ENCODE measurements around the gene XRCC4. TPM values are rescaled to one million over a fixed set of nuclear protein-coding genes. Genes with fewer than 3 reads are reported as not detected.

The XRCC4 gene
- total and polyA plus RNA-seq, 11 donors = 3.3 to 50.5 (median 8.0) TPM

GRCh38 chr5:83375049-83375745, 297.9 kb downstream of the XRCC4 start:
- peak in 1 of 4 donors; percentile 4 for ATAC-seq

GRCh38 chr5:83376461-83376860, 299.1 kb downstream of the XRCC4 start:
- DNase-seq = no peak
- Histone ChIP-seq H3K4me1 (peaks cover 0 to 31% (median 0%) of the 10 kb centered on the region in 12 donors), H3K36me3 (no peaks in the 10 kb centered on the region), H3K27ac (peak overlapping the region in 8 of 12 donors; percentile 37 to 80 (median 50)), H3K4me3 (no peak overlapping the region), H3K9me3 (no peaks in the 10 kb centered on the region), H3K27me3 (no peaks in the 10 kb centered on the region)
- 86 to 95% (median 90%) methylated on average over 2 of the region's 2 CpGs for WGBS, 4 donors
- intact Hi-C loops (cut with DNase I) = no loop called here
- TF ChIP-seq CTCF (IDR thresholded peaks at IDR 0.05) (no peak), POLR2A (IDR thresholded peaks at IDR 0.05) (no peak)
- peak in 1 of 4 donors; percentile 23 for ATAC-seq

More at GRCh38 chr5:83375049-83375745, 297.9 kb downstream of the XRCC4 start:
- H3K27me3 ChIP-seq = no peaks in the 10 kb centered on the region
- no peaks in the 10 kb centered on the region for H3K36me3 ChIP-seq
- TF ChIP-seq POLR2A (IDR thresholded peaks at IDR 0.05) (no peak), CTCF (IDR thresholded peaks at IDR 0.05) (no peak)
- intact Hi-C loops (cut with DNase I) = no loop called here
- H3K4me3 ChIP-seq = no peak overlapping the region
- no peaks in the 10 kb centered on the region for H3K9me3 ChIP-seq
- H3K27ac ChIP-seq = peak overlapping the region in 11 of 12 donors; percentile 9 to 80 (median 55)
- WGBS, 4 donors = 67 to 84% (median 75%) methylated on average over 3 of the region's 3 CpGs
- peaks cover 0 to 31% (median 0%) of the 10 kb centered on the region in 12 donors for H3K4me1 ChIP-seq
- DNase-seq = no peak

- no peak for TF ChIP-seq POLR2A (IDR thresholded peaks at IDR 0.05)
- no peak for TF ChIP-seq CTCF (IDR thresholded peaks at IDR 0.05)
- Histone ChIP-seq H3K4me1 (peaks cover 0 to 31% (median 0%) of the 10 kb centered on the region in 12 donors), H3K4me3 (no peak overlapping the region), H3K9me3 (no peaks in the 10 kb centered on the region), H3K36me3 (no peaks in the 10 kb centered on the region), H3K27ac (peak overlapping the region in 10 of 12 donors; percentile 8 to 80 (median 46)), H3K27me3 (no peaks in the 10 kb centered on the region)
- intact Hi-C loops (cut with DNase I) = no loop called here
- DNase-seq (peak in 1 of 5 donors; percentile 22), ATAC-seq (peak in 3 of 4 donors; percentile 69 to 84 (median 71))
- 64 to 79% (median 69%) methylated on average over 3 of the region's 3 CpGs for WGBS, 4 donors
Observed at GRCh38 chr5:83377131-83377865, 300.0 kb downstream of the XRCC4 start.

- peak overlapping the region in 1 of 12 donors; percentile 80 for H3K27ac ChIP-seq
- WGBS, 4 donors = 73 to 82% (median 79%) methylated on average over 7 of the region's 7 CpGs
- ATAC-seq (no peak), DNase-seq (no peak)
- TF ChIP-seq POLR2A (IDR thresholded peaks at IDR 0.05) (no peak), CTCF (IDR thresholded peaks at IDR 0.05) (no peak)
- no peaks in the 10 kb centered on the region for H3K27me3 ChIP-seq
- no peaks in the 10 kb centered on the region for H3K9me3 ChIP-seq
- no peak overlapping the region for H3K4me3 ChIP-seq
- no peaks in the 10 kb centered on the region for H3K36me3 ChIP-seq
- peaks cover 0 to 31% (median 0%) of the 10 kb centered on the region in 12 donors for H3K4me1 ChIP-seq
- intact Hi-C loops (cut with DNase I) = no loop called here
Observed at GRCh38 chr5:83378624-83379289, 301.4 kb downstream of the XRCC4 start.

Data from heart left ventricle (tissue), 16 donors.